ENCODE data around the gene DHDH.

DNA sequence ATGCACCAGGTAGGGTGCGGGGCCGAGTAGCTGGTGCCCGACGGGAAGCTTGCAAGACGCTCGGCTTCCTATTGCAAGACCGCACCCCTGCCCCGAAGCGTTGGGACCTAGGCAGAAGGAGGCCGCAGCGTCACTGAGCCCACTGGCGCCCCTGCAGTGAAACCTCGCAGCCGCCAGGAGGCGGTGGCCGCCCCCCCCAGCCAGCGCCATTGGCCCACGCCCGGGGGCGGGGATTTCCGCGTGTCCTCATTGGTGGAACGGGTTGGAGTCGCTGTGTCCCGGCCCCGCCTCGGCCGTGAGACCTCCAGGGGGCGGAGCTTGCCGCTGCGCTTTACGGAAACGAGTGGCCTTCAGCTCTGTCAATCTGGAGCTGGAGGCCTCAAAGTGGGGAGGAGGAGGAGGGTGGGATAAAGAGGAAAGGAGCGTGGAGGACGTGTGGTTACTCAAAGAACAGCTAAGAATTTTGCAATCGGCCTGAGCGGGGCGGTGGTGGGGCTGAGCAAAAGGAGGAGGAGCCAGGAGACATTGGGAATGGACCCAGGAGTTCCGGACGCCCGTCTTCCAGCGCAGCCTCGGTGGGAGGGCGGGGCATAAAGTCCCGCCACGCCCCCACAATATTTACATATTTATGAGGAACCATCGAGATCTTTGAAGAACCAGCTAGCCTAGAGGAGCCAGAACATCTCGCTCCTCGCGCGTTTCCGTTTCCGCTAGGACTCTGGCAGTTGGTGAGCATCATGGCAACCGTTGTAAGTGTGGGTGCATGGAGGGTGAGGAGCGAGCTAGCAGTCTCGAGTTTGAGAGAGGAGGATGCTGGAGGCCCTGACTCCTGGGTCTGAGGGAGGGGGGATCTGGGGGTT lies 59.9 kb downstream of the DHDH start, which contains the start of the genes GYS1 and RUVBL2:
- TF ChIP-seq, protein P1, sequence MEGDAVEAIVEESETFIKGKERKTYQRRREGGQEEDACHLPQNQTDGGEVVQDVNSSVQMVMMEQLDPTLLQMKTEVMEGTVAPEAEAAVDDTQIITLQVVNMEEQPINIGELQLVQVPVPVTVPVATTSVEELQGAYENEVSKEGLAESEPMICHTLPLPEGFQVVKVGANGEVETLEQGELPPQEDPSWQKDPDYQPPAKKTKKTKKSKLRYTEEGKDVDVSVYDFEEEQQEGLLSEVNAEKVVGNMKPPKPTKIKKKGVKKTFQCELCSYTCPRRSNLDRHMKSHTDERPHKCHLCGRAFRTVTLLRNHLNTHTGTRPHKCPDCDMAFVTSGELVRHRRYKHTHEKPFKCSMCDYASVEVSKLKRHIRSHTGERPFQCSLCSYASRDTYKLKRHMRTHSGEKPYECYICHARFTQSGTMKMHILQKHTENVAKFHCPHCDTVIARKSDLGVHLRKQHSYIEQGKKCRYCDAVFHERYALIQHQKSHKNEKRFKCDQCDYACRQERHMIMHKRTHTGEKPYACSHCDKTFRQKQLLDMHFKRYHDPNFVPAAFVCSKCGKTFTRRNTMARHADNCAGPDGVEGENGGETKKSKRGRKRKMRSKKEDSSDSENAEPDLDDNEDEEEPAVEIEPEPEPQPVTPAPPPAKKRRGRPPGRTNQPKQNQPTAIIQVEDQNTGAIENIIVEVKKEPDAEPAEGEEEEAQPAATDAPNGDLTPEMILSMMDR (IDR thresholded peaks at IDR 0.05; ENCODE audit: borderline replicate concordance, extremely low read depth, low read length, poor library complexity, severe bottlenecking) = peak; percentile 96
- TF ChIP-seq EZH2 (IDR thresholded peaks at IDR 0.05; ENCODE audit: borderline replicate concordance, low read depth, low read length, severe bottlenecking) = no peak

Data from DND-41 (cell line).